Testis (tissue), 5 donors: ENCODE data around the gene CD274. TPM values are rescaled to one million over a fixed set of nuclear protein-coding genes. Genes with fewer than 3 reads are reported as not detected.

Experiments
- DNase-seq: peaks from one replicate; pipeline ENCODE4 v3.0.0-alpha.2; 2019
- H3K27ac ChIP-seq, 2 donors: fragments of 200-600 bp; sonication (generic); one replicate each; pipeline ENCODE4 v1.5.1; 2019
- H3K27me3 ChIP-seq: fragments of 200-600 bp; sonication (generic); one replicate; pipeline ENCODE4 v1.5.1; 2019
- H3K36me3 ChIP-seq: fragments of 200-600 bp; sonication (generic); one replicate; pipeline ENCODE4 v1.5.1; 2017; ENCODE audit warnings: low read depth; ENCODE audit errors: missing control alignments
- H3K4me1 ChIP-seq: fragments of 200-600 bp; sonication (generic); one replicate; pipeline ENCODE4 v1.5.1; 2019
- H3K4me3 ChIP-seq, 2 donors: fragments of 200-600 bp; sonication (generic); one replicate each; pipeline ENCODE4 v1.5.1; 2017 to 2019
- H3K9me3 ChIP-seq: fragments of 200-600 bp; sonication (generic); one replicate; pipeline ENCODE4 v1.5.1; 2017
- CTCF ChIP-seq, 3 experiments: fragments of 450-650 bp in 2 of 3; fragments of 200-600 bp in 1 of 3; sonication (generic) in 1 of 3; IDR thresholded peaks; one replicate each; pipeline ENCODE4 v1.5.1; 2016 to 2019; ENCODE audit warnings: antibody characterized with exemption in 3 of 3, mild to moderate bottlenecking in 2 of 3, moderate library complexity in 1 of 3
- POLR2A ChIP-seq: fragments of 450-650 bp; IDR thresholded peaks from one replicate; pipeline ENCODE4 v1.6.1; 2017; ENCODE audit warnings: antibody characterized with exemption, mild to moderate bottlenecking, moderate library complexity
- WGBS, 2 donors: methylation state at CpG; one replicate each; pipeline ENCODE4 v1.1.5; 2018; 5-methylcytosine and 5-hydroxymethylcytosine counted together
- intact Hi-C: fragments of 100-400 bp; cut with DNase I; formaldehyde crosslinking; loops from one replicate; pipeline ENCODE4 v1.15.1; 2023; ENCODE audit warnings: low total_unique reads
- long read RNA-seq, 2 donors: transcript quantifications; one replicate each; lab custom pipeline, GENCODE V29; 2026
- polyA plus RNA-seq: library from polyadenylated mRNA; stranded (reverse); fragments of 350-450 nt; fragmentation: Illumina TruSeq; extraction: RNeasy Lipid Tissue Mini Kit (QIAGEN cat#74804); gene quantifications from one replicate; pipeline ENCODE4 v1.2.3, GENCODE V29; 2014; ENCODE audit warnings: low read depth, low replicate concordance; ENCODE audit not compliant: insufficient read depth
- total RNA-seq, 2 donors: library from RNA; depleted of rRNA; stranded (reverse); fragments of >200 nt; gene quantifications; one replicate each; pipeline ENCODE4 v1.2.3, GENCODE V29; 2016

The CD274 gene
- total RNA-seq = 1 to 10 TPM; 1.3 to 1.5 TPM
- 4.6 TPM for polyA plus RNA-seq
- long read RNA-seq, donor 1, partial matches to known transcripts = 0 of 1 reads
- long read RNA-seq, donor 1, other reads (novel, unspliced or antisense) = 0 of 1 reads
- long read RNA-seq, donor 2 = 0 reads

- DNase-seq = peak; percentile 91
- H3K27ac ChIP-seq = peak within 1 kb of the TSS; percentile 61 to 77
- 2 to 3% methylated on average over 29 to 36 of the region's 36 CpGs for WGBS, 2 donors
- H3K4me3 ChIP-seq = peak within 1 kb of the TSS; percentile 49 to 63
- no peak for TF ChIP-seq POLR2A
- TF ChIP-seq CTCF (IDR thresholded peaks at IDR 0.05) = peak; percentile 53 to 57 (median 54)
- H3K27me3 ChIP-seq = no peaks in the 10 kb centered on the region
- no peaks in the 10 kb centered on the region for H3K9me3 ChIP-seq
- H3K36me3 ChIP-seq = no peaks in the 10 kb centered on the region
- H3K4me1 ChIP-seq = no peaks in the 10 kb centered on the region
- intact Hi-C loops = no loop called here
Observed at GRCh38 chr9:5450359-5451091, at the start of gene CD274. CD274 (plus strand) TSS chr9:5450542; CDS start chr9:5456114, 5,572 bp downstream.

GRCh38 chr9:5402217-5402616 is 48.1 kb upstream of the CD274 start:
- Histone ChIP-seq H3K36me3 (no peaks in the 10 kb centered on the region), H3K27ac (no peak overlapping the region), H3K4me1 (no peaks in the 10 kb centered on the region), H3K4me3 (no peak overlapping the region), H3K9me3 (no peaks in the 10 kb centered on the region), H3K27me3 (no peaks in the 10 kb centered on the region)
- intact Hi-C loops = no loop called here
- TF ChIP-seq CTCF (IDR thresholded peaks at IDR 0.05) = no peak
- TF ChIP-seq POLR2A = no peak
- no peak for DNase-seq

GRCh38 chr9:5408596-5408995 is 41.7 kb upstream of the CD274 start:
- intact Hi-C loops = no loop called here
- Histone ChIP-seq H3K36me3 (no peaks in the 10 kb centered on the region), H3K4me1 (no peaks in the 10 kb centered on the region), H3K9me3 (no peaks in the 10 kb centered on the region), H3K27me3 (no peaks in the 10 kb centered on the region), H3K4me3 (no peak overlapping the region), H3K27ac (no peak overlapping the region)
- no peak for TF ChIP-seq POLR2A
- TF ChIP-seq CTCF (IDR thresholded peaks at IDR 0.05) = no peak
- WGBS, 2 donors = 100% methylated on average over 1 of the region's 1 CpG; no CpG with 5 or more reads in 1 of the 2 donors
- no peak for DNase-seq

GRCh38 chr9:5416953-5417352 is 33.4 kb upstream of the CD274 start:
- H3K9me3 ChIP-seq = no peaks in the 10 kb centered on the region
- H3K4me1 ChIP-seq = no peaks in the 10 kb centered on the region
- DNase-seq = no peak
- TF ChIP-seq CTCF (IDR thresholded peaks at IDR 0.05) (no peak), POLR2A (no peak)
- no peak overlapping the region for H3K27ac ChIP-seq
- H3K36me3 ChIP-seq = no peaks in the 10 kb centered on the region
- no peaks in the 10 kb centered on the region for H3K27me3 ChIP-seq
- H3K4me3 ChIP-seq = no peak overlapping the region
- WGBS, 2 donors = 74 to 83% methylated on average over 3 of the region's 3 CpGs
- intact Hi-C loops = no loop called here

- Histone ChIP-seq H3K36me3 (no peaks in the 10 kb centered on the region), H3K9me3 (no peaks in the 10 kb centered on the region), H3K4me1 (no peaks in the 10 kb centered on the region), H3K27me3 (no peaks in the 10 kb centered on the region), H3K27ac (no peak overlapping the region), H3K4me3 (no peak overlapping the region)
- TF ChIP-seq CTCF (IDR thresholded peaks at IDR 0.05) = no peak
- TF ChIP-seq POLR2A = no peak
- no peak for DNase-seq
- intact Hi-C loops = no loop called here
- WGBS, 2 donors = 94 to 95% methylated on average over 10 to 20 of the region's 20 CpGs
Observed at GRCh38 chr9:5418481-5418880, 31.9 kb upstream of the CD274 start.
